ENCODE measurements around the gene PVR.
"Not testable (repeated sequence)": the region's sequence is repeated elsewhere in the genome, so short reads cannot be mapped to it uniquely, and the experiment has no call there.

Gene PVR

GRCh38 chr19:44609219-44609618, 34.5 kb upstream of the PVR start:
- no peak for TF ChIP-seq POLR2A (IDR thresholded peaks at IDR 0.05; ENCODE audit: low read depth, low read length)
- no peak for FAIRE-seq
- no peak for DNase-seq (ENCODE audit: insufficient read length, low spot score)

GRCh38 chr19:44610497-44610896, 33.2 kb upstream of the PVR start:
- DNase-seq (ENCODE audit: insufficient read length, low spot score); FAIRE-seq: not testable (repeated sequence)

GRCh38 chr19:44611812-44612295, 31.9 kb upstream of the PVR start:
- no peak for TF ChIP-seq POLR2A (IDR thresholded peaks at IDR 0.05; ENCODE audit: low read depth, low read length)
- DNase-seq (ENCODE audit: insufficient read length, low spot score) (no peak), FAIRE-seq (no peak)

- no peak for TF ChIP-seq POLR2A (IDR thresholded peaks at IDR 0.05; ENCODE audit: low read depth, low read length)
- DNase-seq (ENCODE audit: insufficient read length, low spot score) (no peak), FAIRE-seq (no peak)
Measured at GRCh38 chr19:44613295-44614178, 30.2 kb upstream of the PVR start, which contains the start of gene IGSF23. Gene IGSF23, plus strand, starts transcription at chr19:44613563. Its CDS starts 83 bp downstream, at chr19:44613646.

- FAIRE-seq (no peak), DNase-seq (ENCODE audit: insufficient read length, low spot score) (no peak)
- no peak for TF ChIP-seq POLR2A (IDR thresholded peaks at IDR 0.05; ENCODE audit: low read depth, low read length)
Measured at GRCh38 chr19:44614313-44614712, 29.4 kb upstream of the PVR start.

- DNase-seq (ENCODE audit: insufficient read length, low spot score) (no peak), FAIRE-seq (no peak)
- no peak for TF ChIP-seq POLR2A (IDR thresholded peaks at IDR 0.05; ENCODE audit: low read depth, low read length)
Measured at GRCh38 chr19:44615863-44616247, 27.9 kb upstream of the PVR start.

GRCh38 chr19:44617110-44617880, 26.4 kb upstream of the PVR start:
- no peak for DNase-seq (ENCODE audit: insufficient read length, low spot score)
- no peak for TF ChIP-seq POLR2A (IDR thresholded peaks at IDR 0.05; ENCODE audit: low read depth, low read length)
- FAIRE-seq = no peak

GRCh38 chr19:44618640-44619357, 24.9 kb upstream of the PVR start:
- TF ChIP-seq POLR2A (IDR thresholded peaks at IDR 0.05; ENCODE audit: low read depth, low read length) = no peak
- no peak for DNase-seq (ENCODE audit: insufficient read length, low spot score)
- FAIRE-seq = no peak

GRCh38 chr19:44620667-44621066, 23.0 kb upstream of the PVR start:
- TF ChIP-seq POLR2A (IDR thresholded peaks at IDR 0.05; ENCODE audit: low read depth, low read length) = no peak
- FAIRE-seq (no peak), DNase-seq (ENCODE audit: insufficient read length, low spot score) (no peak)

GRCh38 chr19:44621367-44621766, 22.3 kb upstream of the PVR start:
- DNase-seq (ENCODE audit: insufficient read length, low spot score) (no peak), FAIRE-seq (no peak)
- no peak for TF ChIP-seq POLR2A (IDR thresholded peaks at IDR 0.05; ENCODE audit: low read depth, low read length)

- DNase-seq (ENCODE audit: insufficient read length, low spot score) = no peak
- TF ChIP-seq POLR2A (IDR thresholded peaks at IDR 0.05; ENCODE audit: low read depth, low read length) = no peak
- no peak for FAIRE-seq
Measured at GRCh38 chr19:44623080-44623479, 20.6 kb upstream of the PVR start.

GRCh38 chr19:44623626-44624025, 20.1 kb upstream of the PVR start:
- no peak for TF ChIP-seq POLR2A (IDR thresholded peaks at IDR 0.05; ENCODE audit: low read depth, low read length)
- FAIRE-seq = no peak
- DNase-seq (ENCODE audit: insufficient read length, low spot score) = no peak

GRCh38 chr19:44624840-44625354, 18.8 kb upstream of the PVR start:
- DNase-seq (ENCODE audit: insufficient read length, low spot score) = no peak
- no peak for TF ChIP-seq POLR2A (IDR thresholded peaks at IDR 0.05; ENCODE audit: low read depth, low read length)
- FAIRE-seq = no peak

- DNase-seq (ENCODE audit: insufficient read length, low spot score); FAIRE-seq: not testable (repeated sequence)
Measured at GRCh38 chr19:44625637-44626036, 18.1 kb upstream of the PVR start.

Measured in H54 (cell line).